GM21367 (cell line): ENCODE results near the gene CHST2.
"Not testable (repeated sequence)": the region's sequence is repeated elsewhere in the genome, so short reads cannot be mapped to it uniquely, and the experiment has no call there.

Source experiments
- ATAC-seq: cut with Tn5 transposase; IDR thresholded peaks from one replicate; pipeline ENCODE4 v1.9.1; 2021; ENCODE audit not compliant: unreplicated experiment

The CHST2 gene, protein sequence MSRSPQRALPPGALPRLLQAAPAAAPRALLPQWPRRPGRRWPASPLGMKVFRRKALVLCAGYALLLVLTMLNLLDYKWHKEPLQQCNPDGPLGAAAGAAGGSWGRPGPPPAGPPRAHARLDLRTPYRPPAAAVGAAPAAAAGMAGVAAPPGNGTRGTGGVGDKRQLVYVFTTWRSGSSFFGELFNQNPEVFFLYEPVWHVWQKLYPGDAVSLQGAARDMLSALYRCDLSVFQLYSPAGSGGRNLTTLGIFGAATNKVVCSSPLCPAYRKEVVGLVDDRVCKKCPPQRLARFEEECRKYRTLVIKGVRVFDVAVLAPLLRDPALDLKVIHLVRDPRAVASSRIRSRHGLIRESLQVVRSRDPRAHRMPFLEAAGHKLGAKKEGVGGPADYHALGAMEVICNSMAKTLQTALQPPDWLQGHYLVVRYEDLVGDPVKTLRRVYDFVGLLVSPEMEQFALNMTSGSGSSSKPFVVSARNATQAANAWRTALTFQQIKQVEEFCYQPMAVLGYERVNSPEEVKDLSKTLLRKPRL

GRCh38 chr3:143119009-143119914 lies at the start of gene CHST2:
Gene CHST2 (plus strand): TSS chr3:143119771. CDS start chr3:143120817, 1,046 bp downstream.
- ATAC-seq, result peak; percentile 73

- ATAC-seq, result no peak
Measured at GRCh38 chr3:143070977-143071551, 48.5 kb upstream of the CHST2 start.

DNA sequence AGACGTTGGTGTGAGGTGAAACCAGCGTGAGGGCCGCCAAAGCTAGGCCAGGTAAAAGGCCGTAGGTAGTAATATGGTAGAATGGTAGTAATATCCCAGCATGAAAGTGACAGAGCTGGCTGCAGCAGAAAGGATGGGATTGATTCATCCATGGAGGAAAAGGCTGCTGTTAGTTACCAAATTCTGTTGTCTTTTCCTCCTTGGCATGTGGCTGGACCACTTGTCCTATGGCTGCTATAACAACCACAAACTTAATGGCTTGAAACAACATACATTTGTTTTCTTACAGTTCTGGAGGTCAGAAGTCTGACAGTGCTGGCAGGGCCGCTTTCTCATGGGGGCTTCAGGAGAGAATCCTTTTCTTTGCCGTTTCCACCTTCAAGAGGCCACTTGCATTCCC lies 47.8 kb upstream of the CHST2 start:
- no peak for ATAC-seq

DNA sequence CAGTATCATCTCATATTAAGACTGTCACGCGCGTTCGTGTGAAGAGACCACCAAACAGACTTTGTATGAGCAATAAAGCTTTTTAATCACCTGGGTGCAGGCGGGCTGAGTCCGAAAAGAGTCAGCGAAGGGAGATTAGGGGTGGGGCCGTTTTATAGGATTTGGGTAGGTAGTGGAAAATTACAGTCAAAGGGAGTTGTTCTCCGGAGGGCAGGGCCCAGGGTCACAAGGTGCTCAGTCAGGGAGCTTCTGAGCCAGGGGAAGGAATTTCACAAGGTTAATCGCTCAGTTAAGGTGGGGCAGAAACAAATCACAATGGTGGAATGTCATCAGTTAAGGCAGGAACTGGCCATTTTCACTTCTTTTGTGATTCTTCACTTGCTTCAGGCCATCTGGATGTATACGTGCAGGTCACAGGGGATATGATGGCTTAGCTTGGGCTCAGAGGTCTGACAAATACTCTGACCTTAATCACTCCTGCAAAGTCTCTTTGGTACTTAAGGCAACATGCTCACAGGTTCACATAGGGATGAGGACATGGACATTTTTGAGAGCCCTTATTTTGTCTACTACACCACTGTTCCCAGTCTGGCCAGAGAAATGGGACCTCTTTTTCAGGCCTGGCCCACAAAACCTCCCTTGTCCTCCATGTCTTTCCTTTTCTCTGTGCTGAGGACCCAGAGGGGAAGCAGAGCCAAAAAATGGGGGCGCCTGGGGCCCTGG lies 47.1 kb upstream of the CHST2 start:
- ATAC-seq, result not testable (repeated sequence)

DNA sequence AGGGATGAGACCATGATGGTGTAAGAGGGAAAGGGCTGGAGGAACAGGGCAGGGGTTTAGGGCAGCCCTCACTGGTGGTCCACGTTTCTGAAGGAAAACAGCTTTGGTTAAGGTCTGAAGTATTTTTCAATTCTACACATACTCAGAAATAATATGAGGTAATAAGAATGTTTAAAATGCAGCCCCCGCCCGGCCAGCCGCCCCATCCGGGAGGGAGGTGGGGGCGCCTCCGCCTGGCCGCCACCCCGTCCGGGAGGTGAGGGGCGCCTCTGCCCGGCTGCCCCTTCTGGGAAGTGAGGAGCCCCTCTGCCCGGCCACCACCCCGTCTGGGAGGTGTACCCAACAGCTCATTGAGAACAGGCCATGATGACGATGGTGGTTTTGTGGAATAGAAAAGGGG lies 46.0 kb upstream of the CHST2 start:
- not testable (repeated sequence) for ATAC-seq

DNA sequence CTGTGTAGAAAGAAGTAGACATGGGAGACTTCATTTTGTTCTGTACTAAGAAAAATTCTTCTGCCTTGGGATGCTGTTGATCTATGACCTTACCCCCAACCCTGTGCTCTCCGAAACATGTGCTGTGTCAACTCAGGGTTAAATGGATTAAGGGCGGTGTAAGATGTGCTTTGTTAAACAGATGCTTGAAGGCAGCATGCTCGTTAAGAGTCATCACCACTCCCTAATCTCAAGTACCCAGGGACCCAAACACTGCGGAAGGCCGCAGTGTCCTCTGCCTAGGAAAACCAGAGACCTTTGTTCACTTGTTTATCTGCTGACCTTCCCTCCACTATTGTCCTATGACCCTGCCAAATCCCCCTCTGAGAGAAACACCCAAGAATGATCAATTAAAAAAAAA lies 45.6 kb upstream of the CHST2 start:
- not testable (repeated sequence) for ATAC-seq

- ATAC-seq, result no peak
Measured at GRCh38 chr3:143078883-143079282, 40.7 kb upstream of the CHST2 start.

GRCh38 chr3:143080196-143080595 lies 39.4 kb upstream of the CHST2 start:
- ATAC-seq, result no peak

DNA sequence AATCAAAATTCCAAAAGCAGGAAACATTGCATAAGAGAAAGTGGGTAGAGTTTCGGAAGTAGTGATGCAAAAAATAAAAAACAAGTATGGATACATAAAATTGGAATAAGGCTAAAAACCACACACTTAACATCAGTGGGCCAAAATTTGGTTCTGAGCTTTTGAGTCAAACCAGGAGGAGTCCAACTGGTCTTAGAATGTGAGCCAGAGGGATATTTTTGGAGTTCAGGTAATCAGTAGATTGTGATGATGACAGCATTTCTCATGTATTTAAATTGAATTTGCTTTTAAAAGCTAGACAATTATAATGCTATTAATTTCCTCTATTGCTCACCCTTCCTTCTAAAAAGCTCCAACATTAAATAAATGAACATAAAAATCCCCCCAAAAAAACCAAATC lies 38.2 kb upstream of the CHST2 start:
- ATAC-seq, result no peak

GRCh38 chr3:143081844-143082778 lies 37.5 kb upstream of the CHST2 start:
- peak; percentile 79 for ATAC-seq

- ATAC-seq, result no peak
Measured at GRCh38 chr3:143083781-143084180, 35.8 kb upstream of the CHST2 start.

DNA sequence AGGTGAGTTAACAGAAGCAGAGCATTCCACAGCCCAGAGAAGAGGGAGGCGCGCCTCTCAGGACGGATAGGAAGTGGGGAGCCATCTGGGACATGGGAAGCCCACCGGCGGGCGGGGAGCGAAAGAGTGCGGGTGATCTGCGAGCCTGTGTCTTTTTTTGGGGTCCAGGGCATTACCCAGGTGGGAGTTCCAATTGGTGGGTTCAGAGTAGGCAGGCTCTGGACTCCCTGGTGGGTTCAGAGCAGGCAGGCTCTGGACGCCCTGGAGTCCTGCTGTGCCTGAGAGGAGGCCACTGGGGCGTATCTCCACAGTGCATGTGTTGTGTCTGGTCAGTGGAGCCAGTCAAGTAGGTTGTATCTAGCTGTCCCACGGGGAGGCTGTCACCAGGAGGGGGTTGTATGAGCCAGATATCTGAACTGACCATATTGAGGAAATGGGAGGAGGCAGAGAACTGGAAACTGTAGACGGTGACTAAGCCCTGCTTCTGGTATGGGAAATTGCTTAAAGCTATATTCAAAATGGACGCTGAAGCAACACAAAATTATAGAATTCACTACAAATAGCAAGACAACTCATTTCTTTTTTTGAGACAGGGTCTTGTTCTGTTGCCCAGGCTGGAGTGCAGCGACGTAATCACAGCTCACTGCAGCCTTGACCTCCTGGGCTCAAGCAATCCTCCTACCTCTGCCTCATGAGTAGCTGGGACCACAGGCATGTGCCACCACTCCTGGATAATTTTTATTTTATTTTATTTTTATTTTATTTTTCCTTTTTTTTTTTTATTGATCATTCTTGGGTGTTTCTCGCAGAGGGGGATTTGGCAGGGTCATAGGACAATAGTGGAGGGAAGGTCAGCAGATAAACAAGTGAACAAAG lies 34.5 kb upstream of the CHST2 start:
- ATAC-seq, result peak; percentile 62

DNA sequence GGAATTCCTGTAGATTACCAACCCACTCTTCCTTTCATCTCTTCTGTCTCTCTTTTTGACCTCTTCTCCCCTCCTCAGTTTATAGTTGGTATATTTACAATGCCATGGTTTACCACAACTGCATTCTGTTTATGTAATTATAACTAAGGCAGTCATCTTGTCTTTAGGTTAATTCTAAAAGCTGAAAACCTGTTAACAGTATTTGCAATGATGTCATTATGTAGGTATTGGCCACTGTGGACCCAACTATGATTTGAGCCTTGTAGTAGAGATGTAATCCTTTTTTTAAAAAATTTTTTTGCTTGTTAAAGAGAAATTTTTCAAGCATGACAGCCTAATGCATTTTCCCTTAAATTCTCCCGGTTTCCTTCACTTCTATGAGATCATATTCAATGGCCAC lies 30.7 kb upstream of the CHST2 start:
- ATAC-seq, result no peak

- no peak for ATAC-seq
Measured at GRCh38 chr3:143089965-143090364, 29.6 kb upstream of the CHST2 start.

DNA sequence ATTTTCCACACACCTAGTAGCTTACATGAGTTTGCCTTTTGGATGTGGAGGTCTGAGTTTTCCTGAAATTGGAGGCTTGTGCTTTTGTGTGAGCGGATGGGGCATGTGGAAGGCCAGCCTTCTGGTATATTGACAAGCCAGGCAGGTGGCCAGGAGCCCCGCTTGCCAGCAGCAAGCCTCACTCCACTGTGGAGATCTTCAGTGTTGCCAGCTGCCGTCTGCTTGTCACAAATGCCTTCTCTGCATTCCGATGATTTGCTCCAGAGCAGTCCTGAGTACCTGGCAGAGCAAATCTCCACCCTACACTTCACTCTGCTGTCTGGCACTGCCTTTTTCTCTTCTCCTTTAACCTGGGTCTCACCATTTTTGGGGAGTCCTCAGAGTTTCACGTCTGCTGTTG lies 29.1 kb upstream of the CHST2 start:
- no peak for ATAC-seq

DNA sequence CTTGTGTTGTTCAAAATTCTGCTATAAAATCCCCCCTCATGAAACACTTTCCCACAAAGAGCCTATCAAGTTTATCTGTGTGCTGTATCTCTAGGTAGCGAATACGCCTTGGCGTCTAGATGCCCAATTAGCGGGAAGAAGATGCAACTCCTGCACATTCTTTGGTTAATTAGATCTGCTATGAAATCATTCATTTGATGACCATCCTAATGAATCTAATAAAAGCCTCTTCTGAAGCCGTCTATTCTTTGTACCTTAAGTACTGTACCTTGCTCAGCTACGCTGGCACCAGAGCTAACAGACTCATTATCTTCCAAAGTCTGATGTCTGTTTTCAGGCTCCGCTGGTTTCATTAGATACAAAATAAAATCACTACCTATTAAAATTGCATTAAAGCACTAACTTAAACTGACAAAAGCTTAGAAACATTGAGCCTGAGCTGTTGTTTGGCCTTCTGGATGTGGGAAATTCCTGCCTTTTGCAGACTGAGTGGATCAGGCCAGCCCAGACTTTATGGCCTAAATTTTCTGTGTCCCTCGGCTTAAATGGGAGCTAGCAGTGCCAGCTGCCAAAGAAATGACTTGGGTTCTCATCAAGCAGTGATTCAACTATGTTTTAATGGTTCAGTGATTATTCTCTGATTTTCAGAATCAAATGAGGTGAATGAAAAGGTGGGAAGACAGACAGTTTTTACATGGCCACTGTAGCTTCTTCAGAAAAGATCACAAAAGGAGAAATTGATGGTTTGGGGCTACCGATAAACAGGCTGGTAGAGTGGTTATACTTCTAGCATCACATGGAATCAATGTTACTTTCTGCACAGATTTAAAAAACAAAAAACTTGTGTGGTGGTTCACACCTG lies 28.4 kb upstream of the CHST2 start:
- ATAC-seq, result no peak

DNA sequence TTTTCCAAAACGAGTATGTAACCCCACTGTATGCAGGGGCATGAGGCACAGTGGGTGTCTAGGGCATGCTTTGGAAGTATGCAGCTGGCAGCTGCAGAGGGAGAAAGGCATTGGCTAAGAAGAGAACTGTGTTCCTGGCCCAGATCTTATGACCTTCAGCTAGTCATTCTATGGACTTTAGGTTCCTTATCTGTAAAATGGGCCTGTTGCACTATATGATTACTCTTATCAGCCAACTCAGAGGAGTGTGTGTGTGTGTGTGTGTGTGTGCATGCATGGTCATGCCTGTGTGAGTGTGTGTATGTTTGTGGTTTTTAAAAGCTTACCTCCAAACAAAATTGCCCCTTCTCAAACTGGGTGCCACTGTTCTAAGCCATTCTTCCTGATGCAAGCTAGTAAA lies 27.4 kb upstream of the CHST2 start:
- no peak for ATAC-seq

- no peak for ATAC-seq
Measured at GRCh38 chr3:143095813-143096212, 23.8 kb upstream of the CHST2 start.
